ENCODE measurements around the gene DNAJB2. TPM values are rescaled to one million over a fixed set of nuclear protein-coding genes. Genes with fewer than 3 reads are reported as not detected.
"Not testable (repeated sequence)": the region's sequence is repeated elsewhere in the genome, so short reads cannot be mapped to it uniquely, and the experiment has no call there.

The DNAJB2 gene
- polyA plus RNA-seq, 12 donors, result 66.8 to 96.2 (median 82.4) TPM; not detected in 1

DNA sequence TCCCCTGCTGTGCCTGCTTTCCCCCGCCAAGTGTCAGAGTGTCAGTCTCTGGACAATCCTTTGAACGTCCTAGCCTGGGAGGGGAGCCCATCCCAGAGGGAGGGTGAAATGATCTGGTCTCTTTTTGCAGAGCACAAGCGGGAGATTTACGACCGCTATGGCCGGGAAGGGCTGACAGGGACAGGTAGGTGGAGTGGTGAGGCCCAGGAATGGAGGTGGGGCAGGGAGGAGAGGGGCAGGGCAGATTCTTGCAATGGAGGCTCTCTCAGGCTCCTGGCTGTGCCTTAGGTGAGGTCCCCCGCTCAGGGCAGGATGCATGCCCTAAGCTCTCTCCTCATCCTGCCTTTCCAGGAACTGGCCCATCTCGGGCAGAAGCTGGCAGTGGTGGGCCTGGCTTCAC lies 2.4 kb downstream of the DNAJB2 start:
- no peak for DNase-seq

DNA sequence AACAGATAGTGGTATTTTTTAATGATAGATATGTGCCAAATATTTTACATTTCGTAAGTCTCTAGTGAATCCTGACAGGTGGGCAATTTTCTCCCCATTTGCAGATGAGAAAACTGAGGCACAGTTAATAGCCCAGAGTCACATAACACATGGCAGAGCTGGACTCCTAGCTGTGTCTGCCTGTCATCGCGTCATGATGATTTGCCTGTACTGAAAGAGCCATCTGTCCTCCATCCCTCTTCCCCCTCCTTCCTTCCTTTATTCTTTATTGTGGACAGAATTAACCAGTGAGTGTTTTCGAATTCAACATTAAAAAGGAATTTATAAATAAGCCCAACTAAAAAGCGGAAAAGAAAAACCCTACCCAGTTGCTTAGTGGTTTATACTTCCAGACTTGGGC lies 3.2 kb downstream of the DNAJB2 start:
- DNase-seq, result no peak

DNA sequence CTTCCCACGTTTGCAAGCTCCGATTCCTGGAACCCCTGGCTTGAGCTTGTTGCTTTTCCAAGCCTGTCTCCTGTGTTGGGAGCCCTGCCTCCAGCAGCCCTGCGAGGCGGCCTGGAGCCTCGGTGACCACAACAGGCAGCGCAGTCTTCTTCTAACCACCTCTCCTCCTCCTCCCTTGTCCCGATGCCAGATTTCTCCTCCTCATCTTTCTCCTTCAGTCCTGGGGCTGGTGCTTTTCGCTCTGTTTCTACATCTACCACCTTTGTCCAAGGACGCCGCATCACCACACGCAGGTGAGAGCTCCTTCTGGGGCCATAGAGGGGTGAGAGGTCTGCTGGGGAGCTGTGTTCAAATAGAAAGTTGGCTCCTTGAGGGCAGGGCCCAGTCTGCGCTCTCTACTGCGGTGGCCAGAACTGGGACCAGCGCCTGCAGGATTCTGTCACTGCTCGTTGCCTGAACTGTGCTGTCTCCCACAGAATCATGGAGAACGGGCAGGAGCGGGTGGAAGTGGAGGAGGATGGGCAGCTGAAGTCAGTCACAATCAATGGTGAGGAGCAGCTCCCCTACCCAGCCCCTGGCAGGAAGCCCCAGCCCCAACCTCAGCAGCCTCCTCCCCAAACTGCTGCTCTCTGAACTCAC lies 3.9 kb downstream of the DNAJB2 start:
- no peak for DNase-seq

DNA sequence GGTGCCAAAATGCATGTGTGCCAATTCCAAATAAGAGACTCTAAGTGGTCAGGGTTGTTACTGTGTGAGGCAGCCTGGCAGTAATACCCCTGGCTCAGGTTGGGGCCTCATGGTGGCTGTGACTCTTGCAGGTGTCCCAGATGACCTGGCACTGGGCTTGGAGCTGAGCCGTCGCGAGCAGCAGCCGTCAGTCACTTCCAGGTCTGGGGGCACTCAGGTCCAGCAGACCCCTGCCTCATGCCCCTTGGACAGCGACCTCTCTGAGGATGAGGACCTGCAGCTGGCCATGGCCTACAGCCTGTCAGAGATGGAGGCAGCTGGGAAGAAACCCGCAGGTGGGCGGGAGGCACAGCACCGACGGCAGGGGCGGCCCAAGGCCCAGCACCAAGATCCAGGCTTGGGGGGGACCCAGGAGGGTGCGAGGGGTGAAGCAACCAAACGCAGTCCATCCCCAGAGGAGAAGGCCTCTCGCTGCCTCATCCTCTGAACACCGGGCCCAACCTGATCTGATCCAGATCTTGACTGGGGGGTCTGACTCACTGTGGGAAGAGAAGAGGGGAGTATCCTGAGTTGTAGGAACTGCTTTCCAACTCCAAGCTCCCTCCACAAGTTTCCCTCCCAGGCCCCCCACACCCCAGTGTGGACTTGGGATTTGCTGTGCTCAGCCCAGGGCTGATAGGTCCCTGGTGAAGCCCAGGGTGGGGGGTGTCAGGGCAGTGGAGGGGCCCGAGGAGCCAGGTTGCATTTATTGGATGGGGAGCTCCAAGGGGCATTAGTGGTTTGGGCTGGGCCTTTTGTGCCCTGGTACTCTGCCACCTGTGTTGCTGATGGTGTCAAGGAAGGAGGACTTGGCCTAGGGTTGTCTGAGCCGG lies 5.6 kb downstream of the DNAJB2 start:
- DNase-seq, result no peak

DNA sequence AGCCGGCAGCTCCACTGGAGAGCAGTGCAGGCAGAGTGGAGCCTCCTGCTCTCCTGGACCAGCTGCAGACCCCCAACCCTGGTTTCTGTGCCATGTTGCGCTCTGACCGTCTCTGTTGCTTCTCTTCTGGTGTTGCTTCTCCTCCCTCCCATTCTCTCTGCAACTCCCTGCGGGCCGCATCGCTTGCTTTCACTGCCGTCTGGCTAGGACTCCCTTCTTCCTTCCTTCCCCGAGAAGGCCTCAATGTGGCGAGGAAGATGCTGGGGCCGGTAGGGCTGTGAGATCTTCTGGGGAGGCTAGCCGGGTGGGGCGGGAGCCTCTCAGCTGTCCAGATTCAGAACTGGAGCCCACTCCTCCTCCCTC lies 6.2 kb downstream of the DNAJB2 start:
- no peak for DNase-seq

DNA sequence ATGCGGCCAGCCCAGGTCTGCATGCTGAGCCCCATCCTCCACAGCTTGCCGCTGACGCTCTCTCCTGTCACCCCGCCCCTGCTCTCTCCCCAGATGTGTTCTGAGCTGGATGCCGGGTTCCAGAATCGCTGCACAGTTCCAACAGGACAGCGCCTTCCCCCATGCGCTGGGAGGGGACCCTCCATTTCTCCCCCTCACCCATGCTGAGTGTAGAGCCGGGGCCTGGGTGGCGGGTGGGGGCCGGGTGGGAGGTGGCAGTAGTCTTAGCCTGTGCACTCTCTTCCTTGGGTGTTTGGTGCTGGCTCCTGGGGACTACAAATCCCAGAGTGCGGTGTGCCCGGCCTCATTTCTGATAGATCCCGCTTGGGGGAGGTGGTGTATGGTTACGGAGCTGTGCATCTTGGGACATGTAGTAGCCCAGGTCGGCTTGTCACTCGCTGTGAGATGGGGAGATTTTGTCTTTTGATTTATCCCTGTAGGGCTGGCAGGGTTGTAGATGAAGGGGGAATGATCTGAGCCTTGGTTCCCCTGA lies 6.8 kb downstream of the DNAJB2 start:
- DNase-seq, result peak; percentile 65

DNA sequence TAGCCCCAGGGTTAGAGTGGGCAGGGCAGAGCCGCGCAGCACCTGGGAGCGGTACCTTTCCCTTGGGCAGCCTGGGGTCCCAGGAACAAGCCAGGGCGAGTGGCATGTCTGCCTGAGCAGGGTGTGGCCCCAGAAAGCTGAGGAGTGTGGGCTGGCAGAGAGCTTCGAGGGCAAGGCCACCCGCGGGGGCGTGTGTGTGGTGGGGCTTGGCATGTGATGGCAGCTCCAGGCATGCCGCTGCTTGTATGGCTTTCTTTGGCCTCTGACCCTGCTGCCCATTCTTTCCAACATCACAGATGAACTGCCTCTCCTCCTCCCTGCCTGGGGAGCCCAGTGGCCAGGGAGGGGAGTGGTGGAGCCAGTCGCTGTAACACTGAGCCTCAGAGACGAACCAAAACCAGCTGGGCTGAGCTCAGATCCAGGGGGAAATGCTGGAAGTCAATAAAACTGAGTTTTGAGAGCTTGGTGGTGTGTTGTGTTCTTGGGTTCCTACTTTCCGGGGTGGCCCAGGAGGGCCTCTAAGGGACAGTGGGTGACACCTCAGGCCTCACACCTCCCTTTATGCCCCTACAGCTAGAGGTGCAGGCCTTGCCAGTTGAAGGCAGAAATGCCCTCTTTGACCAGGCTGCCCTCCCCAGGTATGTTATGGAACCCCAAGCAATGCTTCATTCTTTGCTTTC lies 7.4 kb downstream of the DNAJB2 start:
- no peak for DNase-seq

DNA sequence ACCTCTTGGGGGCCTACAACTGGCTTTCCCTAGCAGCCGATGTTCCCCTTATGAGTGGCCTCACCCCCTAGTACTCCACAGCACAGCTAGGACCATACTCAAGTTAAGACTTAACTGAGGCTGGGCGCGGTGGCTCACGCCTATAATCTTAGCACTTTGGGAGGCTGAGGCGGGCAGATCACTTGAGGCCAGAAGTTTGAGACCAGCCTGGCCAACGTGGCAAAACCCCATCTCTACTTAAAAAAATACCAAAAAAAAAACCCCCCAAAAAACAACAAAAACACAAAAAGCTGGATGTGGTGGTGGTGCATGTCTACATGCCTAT lies 7.9 kb downstream of the DNAJB2 start:
- not testable (repeated sequence) for DNase-seq

DNA sequence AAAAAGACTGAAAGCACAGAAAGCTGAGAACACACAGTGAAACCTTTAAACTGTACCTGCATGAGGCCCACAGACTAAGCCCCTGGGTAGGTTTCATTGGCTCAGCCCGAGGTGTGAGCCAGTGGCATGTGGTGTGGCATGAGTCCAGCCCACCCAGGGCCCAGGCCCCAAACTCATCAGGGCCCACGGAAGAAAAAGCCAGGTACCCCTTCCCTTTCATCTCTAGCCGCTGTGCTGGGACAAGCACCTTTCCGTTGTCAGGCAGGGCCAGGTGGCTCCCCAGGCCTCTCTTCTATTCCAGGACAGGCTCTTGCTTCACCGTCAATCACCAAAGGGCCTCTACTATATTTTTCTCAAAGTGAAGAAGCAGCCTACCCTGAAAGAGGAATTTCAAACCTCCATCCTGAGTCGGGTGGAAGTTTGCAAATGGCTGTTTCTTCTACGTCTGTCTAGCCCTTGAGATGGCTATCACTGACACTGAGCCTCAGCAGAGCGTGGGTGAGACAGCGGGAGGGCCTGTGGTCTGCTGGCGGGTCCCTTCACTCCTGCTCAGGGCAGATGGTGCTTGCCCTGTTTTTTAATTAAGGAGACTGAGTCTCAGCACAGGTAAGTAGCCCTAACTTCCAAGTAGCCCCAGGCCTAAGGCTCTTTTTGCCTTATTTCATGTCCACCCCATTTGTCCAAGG lies 8.6 kb downstream of the DNAJB2 start:
- DNase-seq, result no peak

DNA sequence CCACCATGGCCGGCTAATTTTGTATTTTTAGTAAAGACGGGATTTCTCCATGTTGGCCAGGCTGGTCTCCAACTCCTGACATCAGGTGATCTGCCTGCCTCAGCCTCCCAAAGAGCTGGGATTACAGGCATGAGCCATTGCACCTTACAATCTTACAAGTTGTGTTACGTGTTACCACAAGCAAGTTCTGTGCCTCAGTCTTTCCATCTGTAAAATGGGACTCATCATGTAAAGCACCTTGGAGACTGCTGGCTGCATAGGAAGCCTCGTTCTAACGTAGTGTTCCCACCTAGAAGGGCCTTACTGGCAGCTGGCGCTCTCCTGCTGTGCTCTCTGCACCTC lies 10.0 kb downstream of the DNAJB2 start:
- no peak for DNase-seq

DNA sequence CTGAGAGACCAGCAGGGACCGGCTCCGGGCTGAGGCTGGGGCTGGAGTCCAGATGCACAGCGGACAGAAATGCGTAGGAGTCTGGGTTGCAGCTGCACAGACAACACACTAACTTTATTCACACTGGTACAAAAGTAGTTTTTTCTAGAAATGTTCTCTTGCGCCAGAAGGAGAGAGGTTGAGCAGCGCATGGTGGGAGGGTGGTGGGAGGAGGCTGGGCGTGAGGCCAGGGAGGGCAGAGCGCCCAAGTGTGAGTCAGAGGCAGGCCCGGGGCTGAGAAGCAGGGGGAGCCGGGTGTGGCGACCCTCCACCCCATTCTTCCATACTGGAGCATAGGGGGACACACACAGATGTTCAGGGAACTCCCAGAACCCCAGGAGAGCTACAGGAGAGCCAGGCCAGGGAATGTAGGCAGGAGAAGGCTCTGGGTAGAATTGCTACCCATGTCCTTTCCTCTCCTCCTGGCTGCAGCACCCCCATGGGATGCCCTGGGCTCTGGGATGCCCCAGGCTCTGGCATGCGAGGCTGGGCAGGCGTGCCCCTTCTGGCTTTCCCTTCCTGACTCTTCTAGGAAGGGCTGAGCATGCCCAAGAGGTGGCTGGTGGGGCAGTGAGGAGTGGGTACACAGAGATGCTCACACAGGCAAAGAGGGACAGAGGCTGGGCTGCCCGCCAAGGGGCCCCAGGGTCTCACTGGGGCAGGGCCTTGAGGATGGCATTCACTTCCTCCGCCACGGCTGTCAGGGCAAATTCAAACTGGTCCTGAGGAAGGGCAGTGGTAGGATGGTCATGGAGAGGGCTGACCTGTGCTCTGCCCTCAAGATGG lies 10.6 kb downstream of the DNAJB2 start:
- DNase-seq, result peak; percentile 93

DNA sequence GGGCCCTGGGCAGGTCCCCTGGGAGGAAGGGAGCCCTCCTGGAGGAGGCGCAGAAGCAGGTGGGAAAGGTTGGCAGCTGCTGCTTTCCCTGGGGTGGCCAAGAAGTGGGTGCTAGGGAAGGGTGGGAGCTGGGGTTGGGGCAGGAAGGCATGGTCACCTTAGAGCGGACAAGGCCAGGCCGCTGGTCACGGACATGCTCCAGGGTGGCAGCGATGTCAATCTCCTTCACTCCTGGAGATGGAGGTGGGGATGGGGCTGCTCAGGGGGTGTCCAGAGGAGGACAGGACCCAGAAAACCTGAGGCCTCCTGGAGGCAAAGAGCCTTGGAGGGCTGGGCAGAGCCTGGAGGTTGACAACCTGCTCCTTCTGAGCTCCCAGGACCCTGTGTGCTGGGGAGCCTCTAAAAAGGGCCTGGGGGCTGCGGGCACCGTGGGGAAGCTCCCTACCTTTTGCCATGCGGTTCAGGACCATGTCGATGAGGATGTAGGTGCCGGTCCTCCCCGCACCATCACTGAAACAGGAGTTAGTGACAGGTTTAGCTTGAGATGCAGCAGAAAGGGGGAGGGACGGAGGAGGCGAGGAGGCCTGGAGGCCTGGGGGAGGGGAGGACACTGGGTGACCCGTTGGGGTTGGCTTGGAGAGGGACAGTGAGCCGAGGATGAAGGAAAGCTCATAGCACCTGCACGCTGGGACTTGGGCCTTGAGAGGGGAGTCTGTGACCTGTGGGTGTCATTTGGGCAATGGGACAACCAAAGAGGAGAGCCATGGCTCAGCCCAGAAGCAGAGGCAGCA lies 11.4 kb downstream of the DNAJB2 start:
- no peak for DNase-seq

DNA sequence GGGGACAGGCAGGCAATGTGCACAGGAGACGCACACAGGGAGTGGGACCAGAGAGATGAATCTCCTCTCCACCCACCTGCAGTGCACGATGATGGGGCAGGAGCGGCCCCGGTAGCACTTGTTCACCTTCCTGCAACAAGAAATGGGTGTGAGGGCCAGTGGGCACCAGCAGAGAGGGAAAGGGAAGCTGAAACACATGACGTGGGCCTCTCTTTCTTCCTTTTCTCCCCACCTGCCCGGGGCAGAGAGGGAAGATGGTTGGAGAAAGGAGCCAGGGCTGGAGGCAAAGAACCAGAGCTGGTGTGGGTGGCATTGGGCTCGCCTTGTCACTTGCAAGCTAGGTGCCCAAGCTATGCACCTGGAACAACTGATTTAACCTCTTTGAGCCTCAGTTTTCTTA lies 12.2 kb downstream of the DNAJB2 start:
- no peak for DNase-seq

DNA sequence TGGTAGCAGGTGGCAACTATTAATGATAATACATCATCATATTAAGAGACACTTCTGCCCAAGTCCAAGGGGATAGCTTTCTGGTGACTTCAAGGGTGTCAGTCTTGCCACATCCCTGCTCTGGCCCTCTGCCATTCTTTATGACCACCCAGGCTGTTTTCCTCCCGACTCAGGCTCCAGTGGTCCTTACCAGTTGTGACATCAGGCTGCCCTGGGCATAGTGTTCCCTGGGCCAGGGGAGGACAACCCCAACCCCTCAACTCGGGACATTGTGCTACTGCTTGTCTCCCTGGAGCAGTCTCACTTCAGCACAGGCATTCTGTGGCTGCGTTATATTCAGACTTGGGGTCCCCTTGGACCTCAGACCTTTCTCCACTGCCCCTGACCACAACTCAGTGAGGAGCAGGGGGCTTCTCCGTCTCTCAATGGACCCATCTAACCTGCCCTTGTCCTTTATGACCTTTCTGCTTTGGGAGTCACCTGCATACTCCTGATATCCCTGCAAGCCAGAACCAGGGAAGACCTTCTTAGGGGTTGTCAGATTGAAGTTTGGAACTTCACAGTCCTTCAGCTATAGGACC lies 12.8 kb downstream of the DNAJB2 start:
- DNase-seq, result no peak

DNA sequence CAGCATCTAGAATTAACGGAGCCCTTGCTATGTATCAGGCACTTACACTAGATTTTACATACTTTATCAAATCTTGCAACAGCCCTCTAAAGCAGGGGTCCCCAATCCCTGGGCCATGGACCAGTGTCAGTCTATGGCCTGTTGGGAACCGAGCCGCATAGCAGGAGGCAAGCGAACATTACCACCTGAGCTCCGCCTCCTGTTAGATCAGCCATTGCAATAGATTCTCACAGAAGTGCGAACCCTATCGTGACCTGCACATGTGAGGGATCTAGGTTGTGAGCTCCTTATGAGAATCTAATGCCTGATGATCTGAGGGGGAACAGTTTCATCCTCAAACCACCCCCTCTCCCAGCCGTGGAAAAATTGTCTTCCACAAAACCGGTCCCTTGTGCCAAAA lies 13.4 kb downstream of the DNAJB2 start:
- no peak for DNase-seq

DNA sequence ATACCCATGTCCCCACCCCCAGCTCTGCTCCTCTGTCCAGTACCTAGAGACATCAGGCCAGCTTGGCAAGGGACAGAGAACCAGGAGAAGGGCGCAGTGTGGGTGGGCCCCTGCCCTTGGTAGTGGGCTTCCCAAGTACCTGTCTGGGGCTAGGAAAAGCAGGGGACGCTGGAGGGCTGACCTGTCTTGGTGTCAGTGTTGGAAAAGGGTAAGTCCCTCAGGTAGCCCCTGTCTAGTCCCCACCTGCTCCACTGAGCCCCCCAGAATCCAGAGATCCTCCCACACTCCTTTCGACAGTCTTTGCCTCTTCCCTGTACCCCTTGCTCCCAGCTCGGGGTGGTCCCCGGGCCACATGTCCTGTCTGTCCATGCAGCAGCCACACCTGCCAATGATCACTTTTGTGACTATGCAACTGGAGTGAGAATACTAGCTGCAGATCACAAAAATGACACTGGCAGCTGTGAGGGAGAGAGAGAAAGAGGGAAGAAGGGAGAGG lies 14.6 kb downstream of the DNAJB2 start:
- DNase-seq, result no peak

DNA sequence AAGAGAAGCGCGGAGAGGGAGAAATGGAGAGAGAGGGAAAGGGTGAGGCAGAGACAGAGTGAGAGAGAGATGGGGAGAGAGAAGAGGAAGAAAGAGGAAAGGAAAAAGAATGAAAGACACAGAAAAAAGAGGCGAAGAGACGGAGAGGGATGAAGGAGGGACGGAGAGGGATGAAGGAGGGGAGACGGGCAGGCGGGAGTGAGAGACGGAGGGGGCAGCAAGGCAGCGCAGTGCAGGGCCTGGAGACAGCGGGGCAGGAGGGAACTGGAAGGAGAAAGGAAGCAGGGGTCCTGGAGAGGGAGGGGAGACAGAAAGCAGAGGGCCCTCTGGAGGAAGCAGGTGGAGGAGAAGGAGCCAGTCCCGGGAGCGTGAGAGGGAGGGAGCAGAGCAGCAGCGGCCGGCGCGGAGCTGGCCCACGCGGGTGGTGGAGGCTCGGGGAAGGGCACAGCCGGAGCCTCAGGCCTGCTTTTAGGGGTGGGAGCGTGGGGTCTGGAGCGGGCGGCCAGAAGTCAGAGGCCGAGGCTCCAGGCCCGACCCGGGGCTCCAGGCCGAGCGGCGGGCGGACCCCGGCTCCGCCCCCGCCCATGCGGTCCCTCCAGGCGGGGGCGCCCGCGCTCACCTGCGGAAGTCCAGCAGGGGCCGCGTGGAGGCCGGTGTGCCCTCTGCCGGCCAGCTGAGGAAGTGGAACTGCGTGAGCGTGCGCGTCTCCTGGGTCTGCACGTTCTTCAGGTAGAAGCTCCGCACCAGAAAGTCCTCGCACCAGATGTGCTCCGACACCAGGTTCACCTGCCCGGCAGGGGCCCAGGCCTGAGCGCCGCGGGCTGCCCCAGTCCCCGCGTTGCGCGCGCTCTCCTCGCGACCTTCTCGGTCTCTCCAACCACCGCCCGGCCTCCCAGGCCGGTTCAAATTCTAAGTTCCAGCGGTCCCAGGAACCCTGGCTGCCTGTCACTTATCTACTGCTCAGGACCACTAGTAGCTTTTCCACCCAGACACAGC lies 15.5 kb downstream of the DNAJB2 start:
- peak; percentile 86 for DNase-seq

DNA sequence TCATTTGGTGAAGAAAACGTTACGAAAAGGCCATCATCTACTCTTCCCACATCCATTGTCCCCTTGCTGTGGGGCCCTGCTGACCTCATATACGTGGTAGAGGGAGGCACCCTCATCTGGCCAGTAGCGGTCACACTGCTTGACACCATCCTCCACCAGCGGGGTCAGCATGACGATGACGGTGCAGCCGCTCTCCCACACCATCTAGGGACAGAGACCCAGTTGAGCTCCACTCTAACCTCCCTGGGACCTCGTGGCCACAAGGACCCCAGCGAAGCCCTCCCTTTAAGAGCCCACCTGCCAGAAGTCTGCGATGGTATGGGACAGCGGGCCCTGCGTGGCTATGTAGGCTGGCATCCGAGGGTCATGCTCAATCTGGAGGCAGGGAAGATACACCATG lies 17.0 kb downstream of the DNAJB2 start:
- DNase-seq, result no peak

Data from muscle of arm (tissue), 12 donors.